DMS153 (cell line): ENCODE data around the gene C9orf40.

ENCODE experiments used
- DNase-seq: peaks from one replicate; lab custom pipeline; 2025; lab: John Stamatoyannopoulos, UW

Gene C9orf40

DNA sequence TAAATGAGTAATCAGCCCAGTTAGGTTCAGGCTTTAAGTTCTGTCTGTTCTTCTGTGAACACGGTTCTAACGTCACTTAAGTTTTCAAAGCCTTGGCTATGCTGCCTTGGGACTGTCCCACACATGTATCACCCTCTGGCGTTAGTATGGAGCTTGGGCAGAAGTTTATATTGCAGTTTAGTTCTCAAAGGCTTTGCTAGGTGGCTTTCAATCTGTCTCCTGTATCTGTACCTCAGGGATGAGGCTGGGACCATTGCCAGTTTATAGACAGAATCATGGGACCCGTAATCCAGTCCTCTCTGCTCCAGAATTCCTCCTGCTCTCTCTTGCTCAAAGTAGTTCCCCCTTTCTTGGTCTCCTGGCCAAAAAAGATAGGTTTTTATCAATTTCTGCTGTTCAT is 12.1 kb downstream of the C9orf40 start:
- no peak for DNase-seq

DNA sequence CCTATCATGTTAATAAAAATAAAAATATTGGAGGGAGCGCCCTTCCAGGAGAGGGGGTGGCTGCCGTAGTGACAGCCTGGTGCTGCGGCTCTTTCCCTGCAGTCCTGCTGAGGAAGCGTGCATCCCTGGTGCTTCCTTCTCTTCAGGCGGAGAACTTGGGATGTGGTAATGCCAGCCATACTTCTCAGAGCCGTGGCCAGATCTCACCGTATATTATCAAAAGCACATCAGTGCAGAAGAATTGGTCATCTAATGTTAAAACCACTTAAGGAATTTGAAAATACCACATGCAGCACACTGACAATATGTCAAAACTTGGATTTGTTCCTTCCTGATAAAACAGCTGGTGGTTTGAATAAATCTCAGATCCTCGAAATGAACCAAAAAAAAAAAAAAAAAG is 17.7 kb downstream of the C9orf40 start:
- DNase-seq: no peak

DNA sequence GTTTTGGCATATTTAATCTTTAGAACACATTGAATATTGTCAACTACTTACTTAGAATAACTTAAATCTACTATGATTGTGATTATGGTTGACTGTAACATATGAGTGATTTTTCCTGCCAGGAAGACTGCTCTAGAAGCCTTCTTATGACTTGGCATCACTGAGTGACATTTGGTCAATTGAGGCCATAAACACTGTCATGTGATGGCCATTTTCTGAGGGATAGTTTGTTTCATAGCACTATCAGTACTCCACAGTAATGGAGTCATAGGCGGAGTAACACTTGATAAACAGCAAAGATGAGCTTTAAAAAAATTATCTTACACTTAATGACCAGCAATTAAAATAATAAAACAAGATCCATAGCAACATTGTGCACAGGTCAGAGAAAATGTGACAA is 31.0 kb downstream of the C9orf40 start:
- DNase-seq: no peak

DNA sequence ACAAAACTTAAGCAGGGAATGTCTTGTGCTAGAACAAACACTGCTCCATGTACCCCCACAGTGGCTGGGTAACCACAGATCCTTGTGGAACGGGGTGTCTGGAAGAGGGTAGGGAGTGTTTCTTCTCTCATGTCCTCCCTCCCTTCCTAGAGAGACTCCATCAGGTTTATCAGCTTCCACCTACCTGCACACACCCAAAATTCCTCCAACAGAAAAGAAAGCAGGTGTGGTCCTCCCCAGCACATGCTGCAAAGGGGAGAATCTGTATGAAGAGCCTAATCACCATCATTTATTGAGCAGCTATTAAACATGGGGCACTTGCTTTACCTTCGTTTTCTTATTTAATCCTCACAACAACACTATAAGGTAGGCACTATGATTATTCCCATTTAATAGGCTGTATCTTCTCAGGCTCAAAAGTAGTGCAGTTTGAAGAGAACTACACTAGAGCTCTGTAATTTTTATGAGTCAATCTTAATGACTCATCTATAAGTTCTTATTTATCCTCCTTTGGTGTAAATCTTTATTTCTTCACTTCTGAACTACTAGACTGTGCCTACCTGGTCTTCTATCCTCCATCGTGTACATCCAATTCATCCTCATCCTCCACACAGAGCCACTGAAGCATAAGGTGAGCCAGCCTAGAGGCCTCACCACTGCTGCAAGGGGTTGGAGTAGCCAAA is 31.6 kb downstream of the C9orf40 start:
- DNase-seq: no peak

DNA sequence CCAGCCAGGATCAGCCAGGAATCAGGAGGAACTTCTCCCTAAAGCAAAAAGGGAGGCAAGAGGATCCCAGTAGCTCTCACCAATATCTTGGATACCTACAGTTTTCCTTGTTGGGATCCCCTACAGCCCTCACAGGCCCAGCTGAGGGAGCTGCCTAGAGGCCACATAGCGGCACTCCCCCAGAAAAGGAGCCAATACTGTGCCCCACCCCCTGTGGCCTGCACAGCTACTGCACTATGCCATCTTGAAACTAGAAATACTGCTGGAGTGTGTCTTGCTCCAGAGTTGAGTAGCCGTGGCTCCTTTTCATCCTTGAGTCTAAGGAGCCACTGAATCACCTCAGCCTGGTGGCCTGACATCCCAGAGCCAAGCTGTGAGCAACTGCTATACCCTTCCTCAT is 42.7 kb downstream of the C9orf40 start:
- DNase-seq: no peak

DNA sequence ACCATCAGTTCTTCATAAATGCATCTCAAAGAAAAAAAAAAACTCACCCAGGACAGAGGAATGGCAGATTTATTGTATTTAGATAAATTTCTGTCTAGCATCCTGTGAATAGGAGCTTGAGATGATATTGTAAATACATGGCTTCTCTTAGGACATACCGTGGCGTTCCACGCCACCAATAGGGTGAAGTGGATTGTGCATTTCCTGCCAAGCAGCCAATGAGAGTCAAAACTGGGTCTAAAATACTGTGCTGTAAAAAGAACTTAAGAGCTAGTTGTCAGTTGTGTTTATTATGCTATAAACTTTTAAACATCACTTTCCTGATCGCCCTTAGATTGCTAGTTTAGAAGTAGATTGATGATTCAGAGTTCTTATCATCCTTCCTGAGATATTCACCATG is 44.0 kb downstream of the C9orf40 start:
- DNase-seq: no peak

DNA sequence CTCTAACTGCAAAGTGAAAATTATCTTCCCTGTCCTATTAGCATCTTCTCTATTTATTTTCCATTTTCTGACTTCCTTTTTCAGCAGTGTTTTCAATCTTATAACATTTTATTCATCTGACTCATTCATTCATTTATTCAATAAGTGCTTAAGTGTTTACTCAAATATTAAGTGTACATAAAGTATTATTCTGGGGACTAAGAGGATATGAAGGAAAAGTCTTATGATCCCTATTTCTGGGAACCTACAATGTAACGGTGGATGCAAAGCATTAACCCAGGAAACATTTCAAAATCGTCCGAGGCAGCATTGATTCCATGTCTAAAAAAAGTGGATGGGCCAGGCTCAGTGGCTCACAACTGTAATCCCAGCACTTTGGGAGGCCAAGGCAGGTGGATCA is 45.6 kb downstream of the C9orf40 start:
- no peak for DNase-seq

DNA sequence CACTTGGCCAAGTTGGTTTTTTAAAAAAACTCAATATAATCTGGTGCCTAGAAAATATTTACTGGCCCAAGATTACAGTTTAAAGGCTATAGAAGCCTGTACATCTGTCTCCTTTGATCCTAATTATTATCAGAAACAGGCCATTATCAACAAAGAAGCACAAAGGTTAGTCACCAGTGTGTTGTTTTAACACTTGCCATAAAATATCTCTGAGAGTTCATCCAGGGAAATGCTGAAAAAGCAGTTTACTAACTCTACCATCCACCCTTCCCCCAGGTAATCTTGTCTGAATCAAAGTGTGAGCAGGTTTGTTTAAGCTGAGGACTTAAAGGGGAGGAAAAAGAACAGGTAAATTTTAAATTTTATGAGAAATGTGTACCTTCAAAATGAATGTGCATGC is 51.7 kb downstream of the C9orf40 start:
- no peak for DNase-seq
